Neural progenitor cell (in vitro differentiated cells): ENCODE data around the gene PSMC3.
"Not testable (repeated sequence)": the region's sequence is repeated elsewhere in the genome, so short reads cannot be mapped to it uniquely, and the experiment has no call there.

Source experiments
- EZH2 ChIP-seq: fragments of 200-600 bp; sonication (generic); IDR thresholded peaks from 2 replicates; pipeline ENCODE4 v1.6.1; 2017; ENCODE audit warnings: antibody characterized with exemption, mild to moderate bottlenecking, moderate library complexity
- EZH2phosphoT487 ChIP-seq: fragments of 200-600 bp; sonication (generic); IDR thresholded peaks from 2 replicates; pipeline ENCODE4 v1.6.1; 2017; ENCODE audit warnings: antibody characterized with exemption
- TF ChIP-seq, protein P1 (sequence below): fragments of 200-600 bp; sonication (generic); IDR thresholded peaks from 2 replicates; pipeline ENCODE4 v1.5.1; 2017; ENCODE audit warnings: antibody characterized with exemption, mild to moderate bottlenecking

DNA sequence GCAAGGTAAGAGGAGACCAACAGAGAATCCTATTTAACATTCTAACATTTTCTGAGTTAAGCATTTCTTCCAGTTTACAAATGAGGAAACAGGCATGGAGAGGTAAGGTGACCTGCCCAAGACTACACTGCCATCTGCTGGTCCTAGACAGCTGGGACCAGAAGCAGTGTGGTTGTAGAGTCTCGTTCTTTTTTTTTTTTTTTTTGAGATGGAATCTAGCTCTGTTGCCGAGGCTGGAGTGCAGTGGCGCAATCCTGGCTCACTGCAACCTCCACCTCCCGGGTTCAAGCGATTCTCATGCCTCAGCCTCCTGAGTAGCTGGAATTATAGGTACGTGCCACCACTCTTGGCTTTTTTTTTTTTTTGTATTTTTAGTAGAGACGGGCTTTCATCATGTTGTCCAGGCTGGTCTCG is 28.0 kb upstream of the PSMC3 start:
- TF ChIP-seq, protein P1, sequence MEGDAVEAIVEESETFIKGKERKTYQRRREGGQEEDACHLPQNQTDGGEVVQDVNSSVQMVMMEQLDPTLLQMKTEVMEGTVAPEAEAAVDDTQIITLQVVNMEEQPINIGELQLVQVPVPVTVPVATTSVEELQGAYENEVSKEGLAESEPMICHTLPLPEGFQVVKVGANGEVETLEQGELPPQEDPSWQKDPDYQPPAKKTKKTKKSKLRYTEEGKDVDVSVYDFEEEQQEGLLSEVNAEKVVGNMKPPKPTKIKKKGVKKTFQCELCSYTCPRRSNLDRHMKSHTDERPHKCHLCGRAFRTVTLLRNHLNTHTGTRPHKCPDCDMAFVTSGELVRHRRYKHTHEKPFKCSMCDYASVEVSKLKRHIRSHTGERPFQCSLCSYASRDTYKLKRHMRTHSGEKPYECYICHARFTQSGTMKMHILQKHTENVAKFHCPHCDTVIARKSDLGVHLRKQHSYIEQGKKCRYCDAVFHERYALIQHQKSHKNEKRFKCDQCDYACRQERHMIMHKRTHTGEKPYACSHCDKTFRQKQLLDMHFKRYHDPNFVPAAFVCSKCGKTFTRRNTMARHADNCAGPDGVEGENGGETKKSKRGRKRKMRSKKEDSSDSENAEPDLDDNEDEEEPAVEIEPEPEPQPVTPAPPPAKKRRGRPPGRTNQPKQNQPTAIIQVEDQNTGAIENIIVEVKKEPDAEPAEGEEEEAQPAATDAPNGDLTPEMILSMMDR: peak; percentile 77
- not testable (repeated sequence) for TF ChIP-seq EZH2, EZH2phosphoT487
